ENCODE measurements around the gene ARID1A.

The ARID1A gene

GRCh38 chr1:26771285-26771642, 75.4 kb downstream of the ARID1A start:
- Histone ChIP-seq H3K36me3 (ENCODE audit: control insufficient read depth, insufficient read depth, low read length) (peaks cover 99% of the 10 kb centered on the region), H3K9me3 (ENCODE audit: control insufficient read depth, insufficient read depth, low read depth, low read length) (no peaks in the 10 kb centered on the region), H3K9ac (ENCODE audit: low read length) (no peak overlapping the region), H3K27ac (ENCODE audit: low read depth, low read length) (no peak overlapping the region), H3K4me1 (ENCODE audit: control insufficient read depth, insufficient read depth, low read length) (no peaks in the 10 kb centered on the region; the same call in 1 of the 2 replicates), H3K27me3 (ENCODE audit: control insufficient read depth, insufficient read depth, low read length) (no peaks in the 10 kb centered on the region), H3K4me3 (ENCODE audit: low read depth, low read length) (no peak overlapping the region)

- peaks cover 99% of the 10 kb centered on the region for H3K36me3 ChIP-seq (ENCODE audit: control insufficient read depth, insufficient read depth, low read length)
- H3K27me3 ChIP-seq (ENCODE audit: control insufficient read depth, insufficient read depth, low read length), result no peaks in the 10 kb centered on the region
- no peaks in the 10 kb centered on the region for H3K9me3 ChIP-seq (ENCODE audit: control insufficient read depth, insufficient read depth, low read depth, low read length)
- no peak overlapping the region for H3K27ac ChIP-seq (ENCODE audit: low read depth, low read length)
- H3K9ac ChIP-seq (ENCODE audit: low read length), result peak overlapping the region; percentile 34
- H3K4me3 ChIP-seq (ENCODE audit: low read depth, low read length), result no peak overlapping the region
- H3K4me1 ChIP-seq (ENCODE audit: control insufficient read depth, insufficient read depth, low read length), result no peaks in the 10 kb centered on the region; the same call in 1 of the 2 replicates
Observed at GRCh38 chr1:26771643-26772321, 76.0 kb downstream of the ARID1A start.

GRCh38 chr1:26772687-26773086, 76.9 kb downstream of the ARID1A start:
- no peak overlapping the region for H3K9ac ChIP-seq (ENCODE audit: low read length)

GRCh38 chr1:26774462-26774861, 78.6 kb downstream of the ARID1A start:
- Histone ChIP-seq H3K27ac (ENCODE audit: low read depth, low read length) (no peak overlapping the region), H3K9ac (ENCODE audit: low read length) (no peak overlapping the region), H3K4me3 (ENCODE audit: low read depth, low read length) (no peak overlapping the region), H3K36me3 (ENCODE audit: control insufficient read depth, insufficient read depth, low read length) (peaks cover 99% of the 10 kb centered on the region), H3K9me3 (ENCODE audit: control insufficient read depth, insufficient read depth, low read depth, low read length) (no peaks in the 10 kb centered on the region), H3K27me3 (ENCODE audit: control insufficient read depth, insufficient read depth, low read length) (no peaks in the 10 kb centered on the region), H3K4me1 (ENCODE audit: control insufficient read depth, insufficient read depth, low read length) (no peaks in the 10 kb centered on the region; the same call in 1 of the 2 replicates)

More at GRCh38 chr1:26772687-26773086, 76.9 kb downstream of the ARID1A start:
- Histone ChIP-seq H3K4me3 (ENCODE audit: low read depth, low read length) (no peak overlapping the region), H3K4me1 (ENCODE audit: control insufficient read depth, insufficient read depth, low read length) (no peaks in the 10 kb centered on the region; the same call in 1 of the 2 replicates), H3K36me3 (ENCODE audit: control insufficient read depth, insufficient read depth, low read length) (peaks cover 99% of the 10 kb centered on the region), H3K27me3 (ENCODE audit: control insufficient read depth, insufficient read depth, low read length) (no peaks in the 10 kb centered on the region), H3K27ac (ENCODE audit: low read depth, low read length) (no peak overlapping the region), H3K9me3 (ENCODE audit: control insufficient read depth, insufficient read depth, low read depth, low read length) (no peaks in the 10 kb centered on the region)

- no peak overlapping the region for H3K9ac ChIP-seq (ENCODE audit: low read length)
- no peaks in the 10 kb centered on the region for H3K9me3 ChIP-seq (ENCODE audit: control insufficient read depth, insufficient read depth, low read depth, low read length)
- H3K36me3 ChIP-seq (ENCODE audit: control insufficient read depth, insufficient read depth, low read length), result peaks cover 99% of the 10 kb centered on the region
Observed at GRCh38 chr1:26775666-26776065, 79.9 kb downstream of the ARID1A start.

GRCh38 chr1:26779098-26779668, 83.4 kb downstream of the ARID1A start:
- no peaks in the 10 kb centered on the region for H3K9me3 ChIP-seq (ENCODE audit: control insufficient read depth, insufficient read depth, low read depth, low read length)
- no peaks in the 10 kb centered on the region for H3K27me3 ChIP-seq (ENCODE audit: control insufficient read depth, insufficient read depth, low read length)
- no peak overlapping the region for H3K27ac ChIP-seq (ENCODE audit: low read depth, low read length)
- no peak overlapping the region for H3K9ac ChIP-seq (ENCODE audit: low read length)
- peaks cover 91% of the 10 kb centered on the region for H3K36me3 ChIP-seq (ENCODE audit: control insufficient read depth, insufficient read depth, low read length)
- H3K4me3 ChIP-seq (ENCODE audit: low read depth, low read length), result no peak overlapping the region
- H3K4me1 ChIP-seq (ENCODE audit: control insufficient read depth, insufficient read depth, low read length), result peaks cover 13% of the 10 kb centered on the region

More at GRCh38 chr1:26775666-26776065, 79.9 kb downstream of the ARID1A start:
- Histone ChIP-seq H3K4me3 (ENCODE audit: low read depth, low read length) (no peak overlapping the region), H3K27ac (ENCODE audit: low read depth, low read length) (no peak overlapping the region), H3K4me1 (ENCODE audit: control insufficient read depth, insufficient read depth, low read length) (no peaks in the 10 kb centered on the region; the same call in 1 of the 2 replicates), H3K27me3 (ENCODE audit: control insufficient read depth, insufficient read depth, low read length) (no peaks in the 10 kb centered on the region)

GRCh38 chr1:26780344-26780957, 84.6 kb downstream of the ARID1A start:
- Histone ChIP-seq H3K27me3 (ENCODE audit: control insufficient read depth, insufficient read depth, low read length) (no peaks in the 10 kb centered on the region), H3K27ac (ENCODE audit: low read depth, low read length) (no peak overlapping the region), H3K4me1 (ENCODE audit: control insufficient read depth, insufficient read depth, low read length) (peaks cover 15% of the 10 kb centered on the region), H3K36me3 (ENCODE audit: control insufficient read depth, insufficient read depth, low read length) (peaks cover 79% of the 10 kb centered on the region), H3K9me3 (ENCODE audit: control insufficient read depth, insufficient read depth, low read depth, low read length) (no peaks in the 10 kb centered on the region), H3K4me3 (ENCODE audit: low read depth, low read length) (no peak overlapping the region), H3K9ac (ENCODE audit: low read length) (no peak overlapping the region)

GRCh38 chr1:26781206-26781825, 85.5 kb downstream of the ARID1A start:
- H3K27me3 ChIP-seq (ENCODE audit: control insufficient read depth, insufficient read depth, low read length), result no peaks in the 10 kb centered on the region
- no peak overlapping the region for H3K9ac ChIP-seq (ENCODE audit: low read length)
- no peak overlapping the region for H3K27ac ChIP-seq (ENCODE audit: low read depth, low read length)
- H3K4me3 ChIP-seq (ENCODE audit: low read depth, low read length), result no peak overlapping the region
- peaks cover 71% of the 10 kb centered on the region for H3K36me3 ChIP-seq (ENCODE audit: control insufficient read depth, insufficient read depth, low read length)
- H3K4me1 ChIP-seq (ENCODE audit: control insufficient read depth, insufficient read depth, low read length), result peaks cover 23% of the 10 kb centered on the region
- H3K9me3 ChIP-seq (ENCODE audit: control insufficient read depth, insufficient read depth, low read depth, low read length), result no peaks in the 10 kb centered on the region

- H3K27me3 ChIP-seq (ENCODE audit: control insufficient read depth, insufficient read depth, low read length), result no peaks in the 10 kb centered on the region
- H3K9me3 ChIP-seq (ENCODE audit: control insufficient read depth, insufficient read depth, low read depth, low read length), result no peaks in the 10 kb centered on the region
- H3K4me1 ChIP-seq (ENCODE audit: control insufficient read depth, insufficient read depth, low read length), result peaks cover 35% of the 10 kb centered on the region
- H3K36me3 ChIP-seq (ENCODE audit: control insufficient read depth, insufficient read depth, low read length), result peaks cover 57% of the 10 kb centered on the region
- no peak overlapping the region for H3K9ac ChIP-seq (ENCODE audit: low read length)
- no peak overlapping the region for H3K4me3 ChIP-seq (ENCODE audit: low read depth, low read length)
- H3K27ac ChIP-seq (ENCODE audit: low read depth, low read length), result no peak overlapping the region
Observed at GRCh38 chr1:26782521-26783212, 86.9 kb downstream of the ARID1A start.

- Histone ChIP-seq H3K4me3 (ENCODE audit: low read depth, low read length) (no peak overlapping the region), H3K9me3 (ENCODE audit: control insufficient read depth, insufficient read depth, low read depth, low read length) (no peaks in the 10 kb centered on the region), H3K4me1 (ENCODE audit: control insufficient read depth, insufficient read depth, low read length) (peaks cover 37% of the 10 kb centered on the region), H3K27me3 (ENCODE audit: control insufficient read depth, insufficient read depth, low read length) (no peaks in the 10 kb centered on the region), H3K36me3 (ENCODE audit: control insufficient read depth, insufficient read depth, low read length) (peaks cover 48% of the 10 kb centered on the region), H3K27ac (ENCODE audit: low read depth, low read length) (no peak overlapping the region), H3K9ac (ENCODE audit: low read length) (no peak overlapping the region)
Observed at GRCh38 chr1:26783646-26784022, 87.8 kb downstream of the ARID1A start.
